Measurements from ENCODE around the gene LASP1.

GRCh38 chr17:38888842-38889241 is 19.0 kb downstream of the LASP1 start:
- TF ChIP-seq EZH2 (IDR thresholded peaks at IDR 0.05; ENCODE audit: borderline replicate concordance, low read depth, low read length, severe bottlenecking), result no peak
- TF ChIP-seq, protein P1, sequence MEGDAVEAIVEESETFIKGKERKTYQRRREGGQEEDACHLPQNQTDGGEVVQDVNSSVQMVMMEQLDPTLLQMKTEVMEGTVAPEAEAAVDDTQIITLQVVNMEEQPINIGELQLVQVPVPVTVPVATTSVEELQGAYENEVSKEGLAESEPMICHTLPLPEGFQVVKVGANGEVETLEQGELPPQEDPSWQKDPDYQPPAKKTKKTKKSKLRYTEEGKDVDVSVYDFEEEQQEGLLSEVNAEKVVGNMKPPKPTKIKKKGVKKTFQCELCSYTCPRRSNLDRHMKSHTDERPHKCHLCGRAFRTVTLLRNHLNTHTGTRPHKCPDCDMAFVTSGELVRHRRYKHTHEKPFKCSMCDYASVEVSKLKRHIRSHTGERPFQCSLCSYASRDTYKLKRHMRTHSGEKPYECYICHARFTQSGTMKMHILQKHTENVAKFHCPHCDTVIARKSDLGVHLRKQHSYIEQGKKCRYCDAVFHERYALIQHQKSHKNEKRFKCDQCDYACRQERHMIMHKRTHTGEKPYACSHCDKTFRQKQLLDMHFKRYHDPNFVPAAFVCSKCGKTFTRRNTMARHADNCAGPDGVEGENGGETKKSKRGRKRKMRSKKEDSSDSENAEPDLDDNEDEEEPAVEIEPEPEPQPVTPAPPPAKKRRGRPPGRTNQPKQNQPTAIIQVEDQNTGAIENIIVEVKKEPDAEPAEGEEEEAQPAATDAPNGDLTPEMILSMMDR (IDR thresholded peaks at IDR 0.05; ENCODE audit: borderline replicate concordance, extremely low read depth, low read length, poor library complexity, severe bottlenecking), result no peak

All from DND-41 (cell line).